Measurements from ENCODE around the gene GPS1.

The GPS1 gene

GRCh38 chr17:82084373-82085030 lies 32.8 kb downstream of the GPS1 start:
- H3K27ac Mint-ChIP-seq: no peak overlapping the region
- no peaks in the 10 kb centered on the region for H3K9me3 Mint-ChIP-seq
- no peak overlapping the region for H3K4me3 Mint-ChIP-seq
- no peak for ATAC-seq (replicated peaks)
- DNase-seq: no peak
- no peaks in the 10 kb centered on the region for H3K27me3 Mint-ChIP-seq
- H3K4me1 Mint-ChIP-seq: peaks cover 0 to 2% of the 10 kb centered on the region in 2 donors
- H3K36me3 Mint-ChIP-seq: peaks cover 43 to 50% of the 10 kb centered on the region in 2 donors

GRCh38 chr17:82085031-82085861 lies 33.5 kb downstream of the GPS1 start:
- no peaks in the 10 kb centered on the region for H3K27me3 Mint-ChIP-seq
- no peak for ATAC-seq (replicated peaks)
- no peaks in the 10 kb centered on the region for H3K9me3 Mint-ChIP-seq
- H3K4me1 Mint-ChIP-seq: peaks cover 0 to 2% of the 10 kb centered on the region in 2 donors
- peaks cover 38 to 44% of the 10 kb centered on the region in 2 donors for H3K36me3 Mint-ChIP-seq
- no peak for DNase-seq
- no peak overlapping the region for H3K27ac Mint-ChIP-seq
- peak overlapping the region in 1 of 2 donors; percentile 14 for H3K4me3 Mint-ChIP-seq

- no peak overlapping the region for H3K27ac Mint-ChIP-seq
- H3K36me3 Mint-ChIP-seq: peaks cover 35 to 38% of the 10 kb centered on the region in 2 donors
- H3K4me3 Mint-ChIP-seq: no peak overlapping the region
- DNase-seq: no peak
- no peak for ATAC-seq (replicated peaks)
- peaks cover 0 to 2% of the 10 kb centered on the region in 2 donors for H3K4me1 Mint-ChIP-seq
- H3K9me3 Mint-ChIP-seq: no peaks in the 10 kb centered on the region
- H3K27me3 Mint-ChIP-seq: no peaks in the 10 kb centered on the region
Measured at GRCh38 chr17:82085931-82086764, 34.5 kb downstream of the GPS1 start.

GRCh38 chr17:82086941-82087906 lies 35.5 kb downstream of the GPS1 start:
- Mint-ChIP-seq H3K4me3 (no peak overlapping the region), H3K27ac (no peak overlapping the region), H3K9me3 (no peaks in the 10 kb centered on the region), H3K4me1 (peaks cover 0 to 2% of the 10 kb centered on the region in 2 donors), H3K27me3 (no peaks in the 10 kb centered on the region), H3K36me3 (peaks cover 34 to 41% of the 10 kb centered on the region in 2 donors)
- DNase-seq: no peak
- ATAC-seq (replicated peaks): no peak

GRCh38 chr17:82087961-82088837 lies 36.5 kb downstream of the GPS1 start:
- Mint-ChIP-seq H3K27ac (no peak overlapping the region), H3K4me3 (no peak overlapping the region), H3K36me3 (peaks cover 30 to 33% of the 10 kb centered on the region in 2 donors), H3K27me3 (no peaks in the 10 kb centered on the region), H3K4me1 (peaks cover 1 to 3% of the 10 kb centered on the region in 2 donors), H3K9me3 (no peaks in the 10 kb centered on the region)
- DNase-seq (no peak), ATAC-seq (replicated peaks) (no peak)

GRCh38 chr17:82088838-82089722 lies 37.4 kb downstream of the GPS1 start:
- no peaks in the 10 kb centered on the region for H3K9me3 Mint-ChIP-seq
- H3K27me3 Mint-ChIP-seq: no peaks in the 10 kb centered on the region
- peaks cover 4 to 5% of the 10 kb centered on the region in 2 donors for H3K4me1 Mint-ChIP-seq
- H3K27ac Mint-ChIP-seq: peak overlapping the region; percentile 20
- DNase-seq: no peak
- ATAC-seq (replicated peaks): no peak
- no peak overlapping the region for H3K4me3 Mint-ChIP-seq
- H3K36me3 Mint-ChIP-seq: peaks cover 27 to 31% of the 10 kb centered on the region in 2 donors

GRCh38 chr17:82089723-82090548 lies 38.2 kb downstream of the GPS1 start:
- no peak for DNase-seq
- Mint-ChIP-seq H3K4me3 (no peak overlapping the region), H3K36me3 (peaks cover 24 to 28% of the 10 kb centered on the region in 2 donors), H3K9me3 (no peaks in the 10 kb centered on the region), H3K4me1 (peaks cover 4% of the 10 kb centered on the region in 2 donors), H3K27ac (no peak overlapping the region), H3K27me3 (no peaks in the 10 kb centered on the region)
- no peak for ATAC-seq (replicated peaks)

GRCh38 chr17:82090549-82091263 lies 39.0 kb downstream of the GPS1 start:
- DNase-seq: no peak
- peaks cover 4 to 5% of the 10 kb centered on the region in 2 donors for H3K4me1 Mint-ChIP-seq
- no peaks in the 10 kb centered on the region for H3K9me3 Mint-ChIP-seq
- peaks cover 27 to 35% of the 10 kb centered on the region in 2 donors for H3K36me3 Mint-ChIP-seq
- ATAC-seq (replicated peaks): no peak
- no peaks in the 10 kb centered on the region for H3K27me3 Mint-ChIP-seq
- no peak overlapping the region for H3K27ac Mint-ChIP-seq
- H3K4me3 Mint-ChIP-seq: no peak overlapping the region

- no peak for DNase-seq
- Mint-ChIP-seq H3K27me3 (no peaks in the 10 kb centered on the region), H3K4me1 (peaks cover 6 to 12% of the 10 kb centered on the region in 2 donors), H3K9me3 (no peaks in the 10 kb centered on the region), H3K36me3 (peaks cover 30 to 43% of the 10 kb centered on the region in 2 donors), H3K27ac (no peak overlapping the region), H3K4me3 (no peak overlapping the region)
- no peak for ATAC-seq (replicated peaks)
Measured at GRCh38 chr17:82091264-82092066, 39.8 kb downstream of the GPS1 start.

GRCh38 chr17:82092094-82092586 lies 40.4 kb downstream of the GPS1 start:
- no peaks in the 10 kb centered on the region for H3K27me3 Mint-ChIP-seq
- no peak overlapping the region for H3K4me3 Mint-ChIP-seq
- H3K9me3 Mint-ChIP-seq: no peaks in the 10 kb centered on the region
- H3K4me1 Mint-ChIP-seq: peaks cover 6 to 18% of the 10 kb centered on the region in 2 donors
- no peak overlapping the region for H3K27ac Mint-ChIP-seq
- DNase-seq: no peak
- no peak for ATAC-seq (replicated peaks)
- peaks cover 34 to 45% of the 10 kb centered on the region in 2 donors for H3K36me3 Mint-ChIP-seq
